Measurements from ENCODE around the gene KLF18. TPM values are rescaled to one million over a fixed set of nuclear protein-coding genes. Genes with fewer than 3 reads are reported as not detected.

Gene KLF18
- total RNA-seq, 1 donor from 2014 or later = not detected

DNA sequence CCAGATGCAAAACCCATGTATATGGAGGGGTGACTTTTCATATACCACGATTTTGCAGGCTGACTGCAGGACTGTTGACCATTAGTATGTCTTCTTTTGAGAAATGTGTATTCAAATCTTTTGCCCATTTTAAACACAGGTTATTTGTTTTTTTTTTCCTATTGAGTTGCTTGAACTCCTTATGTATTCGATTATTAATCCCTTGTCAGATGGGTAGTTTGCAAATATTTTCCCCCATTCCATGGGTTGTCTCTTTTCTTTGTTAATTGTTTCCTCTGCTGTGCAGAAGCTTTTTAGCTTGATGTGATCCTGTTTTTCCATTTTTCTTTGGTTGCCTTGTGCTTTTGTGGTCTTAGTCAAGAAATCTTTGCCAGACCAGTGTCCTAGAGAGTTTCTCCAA is 47.4 kb downstream of the KLF18 start:
- Histone ChIP-seq H3K27me3 (ENCODE audit: control insufficient read depth, insufficient read depth, low read length) (no peaks in the 10 kb centered on the region), H3K4me3 (ENCODE audit: low read depth, low read length) (no peak overlapping the region), H3K36me3 (ENCODE audit: control insufficient read depth, insufficient read depth, low read length) (no peaks in the 10 kb centered on the region)
- no peak for DNase-seq (ENCODE audit: low read depth)
- TF ChIP-seq, protein P1, sequence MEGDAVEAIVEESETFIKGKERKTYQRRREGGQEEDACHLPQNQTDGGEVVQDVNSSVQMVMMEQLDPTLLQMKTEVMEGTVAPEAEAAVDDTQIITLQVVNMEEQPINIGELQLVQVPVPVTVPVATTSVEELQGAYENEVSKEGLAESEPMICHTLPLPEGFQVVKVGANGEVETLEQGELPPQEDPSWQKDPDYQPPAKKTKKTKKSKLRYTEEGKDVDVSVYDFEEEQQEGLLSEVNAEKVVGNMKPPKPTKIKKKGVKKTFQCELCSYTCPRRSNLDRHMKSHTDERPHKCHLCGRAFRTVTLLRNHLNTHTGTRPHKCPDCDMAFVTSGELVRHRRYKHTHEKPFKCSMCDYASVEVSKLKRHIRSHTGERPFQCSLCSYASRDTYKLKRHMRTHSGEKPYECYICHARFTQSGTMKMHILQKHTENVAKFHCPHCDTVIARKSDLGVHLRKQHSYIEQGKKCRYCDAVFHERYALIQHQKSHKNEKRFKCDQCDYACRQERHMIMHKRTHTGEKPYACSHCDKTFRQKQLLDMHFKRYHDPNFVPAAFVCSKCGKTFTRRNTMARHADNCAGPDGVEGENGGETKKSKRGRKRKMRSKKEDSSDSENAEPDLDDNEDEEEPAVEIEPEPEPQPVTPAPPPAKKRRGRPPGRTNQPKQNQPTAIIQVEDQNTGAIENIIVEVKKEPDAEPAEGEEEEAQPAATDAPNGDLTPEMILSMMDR (IDR thresholded peaks at IDR 0.05; ENCODE audit: insufficient read depth, low read length, poor library complexity, severe bottlenecking) = no peak

DNA sequence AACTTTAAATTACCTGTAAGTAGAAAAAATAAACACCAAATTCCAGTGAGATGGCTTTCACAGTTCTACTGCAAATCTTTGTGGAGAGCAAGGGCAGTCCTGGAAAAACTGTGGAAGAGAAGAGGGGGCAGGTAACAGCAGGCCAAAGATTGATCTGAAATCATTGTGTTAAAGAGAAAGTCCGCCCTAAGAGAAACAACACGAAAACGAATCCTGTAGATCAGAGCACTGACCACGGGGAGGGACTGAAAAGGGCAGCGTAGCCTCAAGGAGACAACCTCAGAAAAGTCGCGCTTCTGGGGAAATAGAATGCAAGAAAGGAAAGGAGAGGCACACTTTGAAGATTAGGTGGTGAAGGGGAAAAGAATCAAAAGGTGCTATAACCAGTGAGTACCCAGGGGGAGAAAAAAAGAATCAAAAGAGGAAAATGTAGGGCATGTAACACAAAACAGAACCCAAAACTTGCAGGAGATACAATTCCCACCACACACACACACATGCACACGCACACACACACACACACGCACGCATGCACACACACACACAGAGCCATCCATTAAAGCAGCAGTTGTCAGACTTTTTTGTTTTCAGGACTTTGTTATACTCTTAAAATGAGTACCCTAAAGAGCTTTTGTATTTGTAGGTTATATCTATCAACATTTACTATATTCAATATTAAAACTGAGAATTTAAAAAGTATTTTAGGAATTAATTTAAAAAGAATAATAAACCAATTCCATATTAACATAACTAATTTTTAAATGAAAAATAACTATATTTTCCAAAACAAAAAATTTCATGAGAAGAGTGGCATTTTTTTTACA is 50.8 kb downstream of the KLF18 start:
- no peaks in the 10 kb centered on the region for H3K36me3 ChIP-seq (ENCODE audit: control insufficient read depth, insufficient read depth, low read length)
- no peak for DNase-seq (ENCODE audit: low read depth)
- no peaks in the 10 kb centered on the region for H3K27me3 ChIP-seq (ENCODE audit: control insufficient read depth, insufficient read depth, low read length)
- H3K4me3 ChIP-seq (ENCODE audit: low read depth, low read length) = no peak overlapping the region
- TF ChIP-seq, protein P1 (IDR thresholded peaks at IDR 0.05; ENCODE audit: insufficient read depth, low read length, poor library complexity, severe bottlenecking) = no peak

DNA sequence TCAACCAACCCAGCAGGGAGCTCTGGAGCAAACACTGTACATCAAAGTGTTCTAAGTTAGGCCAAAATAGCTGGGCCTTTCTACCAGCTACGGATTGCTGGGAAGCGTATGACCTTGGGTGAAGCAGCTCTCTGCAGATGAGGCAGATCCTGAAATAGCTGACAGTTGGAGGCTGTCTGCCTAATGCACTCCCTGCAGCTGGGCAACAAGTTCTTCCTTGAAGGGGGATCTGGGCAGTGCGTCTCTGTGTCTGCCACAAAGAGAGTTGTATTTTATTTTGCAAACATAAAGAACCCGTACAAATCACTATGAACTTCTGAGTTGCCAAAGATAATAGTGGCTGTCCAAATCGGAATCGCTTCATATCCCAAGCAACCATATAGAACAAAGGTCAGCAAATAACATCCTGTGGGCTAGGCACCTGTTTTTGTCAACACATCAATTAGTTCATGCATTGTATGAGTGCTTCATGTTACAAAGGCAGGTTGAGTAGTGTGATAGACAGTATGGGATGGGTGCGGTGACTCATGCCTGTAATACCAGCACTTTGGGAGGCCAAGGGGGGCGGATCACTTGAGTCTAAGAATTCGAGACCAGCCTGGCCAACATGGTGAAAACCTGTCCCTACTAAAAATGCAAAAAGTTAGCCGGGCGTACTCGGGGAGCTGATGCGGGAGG is 51.9 kb downstream of the KLF18 start:
- H3K4me3 ChIP-seq (ENCODE audit: low read depth, low read length) = no peak overlapping the region
- TF ChIP-seq, protein P1 (IDR thresholded peaks at IDR 0.05; ENCODE audit: insufficient read depth, low read length, poor library complexity, severe bottlenecking) = no peak
- DNase-seq (ENCODE audit: low read depth) = no peak
- H3K27me3 ChIP-seq (ENCODE audit: control insufficient read depth, insufficient read depth, low read length) = no peaks in the 10 kb centered on the region
- no peaks in the 10 kb centered on the region for H3K36me3 ChIP-seq (ENCODE audit: control insufficient read depth, insufficient read depth, low read length)

Other genes starting within 250 kb of the KLF18 start
- gene ARTN, start 207.8 kb downstream of the KLF18 start, total RNA-seq = 3.9 and 4.7 TPM in 2 replicates
- 29.2 and 32.8 TPM in 2 replicates for gene IPO13, start 194.7 kb downstream of the KLF18 start, total RNA-seq
- 45.8 and 52.2 TPM in 2 replicates for gene DPH2, start 171.6 kb downstream of the KLF18 start, total RNA-seq
- 298 and 308 TPM in 2 replicates for gene ATP6V0B, start 166.7 kb downstream of the KLF18 start, total RNA-seq
- gene B4GALT2, start 162.4 kb downstream of the KLF18 start, total RNA-seq = 62.6 and 86.8 TPM in 2 replicates
- 4.4 and 9.6 TPM in 2 replicates for gene CCDC24, start 150.0 kb downstream of the KLF18 start, total RNA-seq
- gene SLC6A9, start 110.2 kb downstream of the KLF18 start, total RNA-seq = 20.1 and 22.4 TPM in 2 replicates
- not detected in 2 replicates for gene KLF17, start 22.8 kb downstream of the KLF18 start, total RNA-seq
- 47.3 and 64.7 TPM in 2 replicates for gene DMAP1, start 71.8 kb upstream of the KLF18 start, total RNA-seq
- 64.8 and 77.6 TPM in 2 replicates for gene ERI3, start 213.6 kb upstream of the KLF18 start, total RNA-seq